ENCODE results near the gene ZC3H12A.

The ZC3H12A gene

GRCh38 chr1:37476460-37477197, 2.2 kb downstream of the ZC3H12A start (continued):
- TF ChIP-seq ZNF488 (tag by site-specific recombination; IDR thresholded peaks at IDR 0.05) (no peak), ZNF239 (tag by site-specific recombination; IDR thresholded peaks at IDR 0.05) (no peak), ZNF214 (tag by site-specific recombination; IDR thresholded peaks at IDR 0.05; ENCODE audit: borderline replicate concordance) (no peak), HIC1 (tag by site-specific recombination; IDR thresholded peaks at IDR 0.05) (peak; percentile 79), ZBTB7A (tag by site-specific recombination; IDR thresholded peaks at IDR 0.05; ENCODE audit: low read depth) (no peak), FEZF1 (tag by site-specific recombination; IDR thresholded peaks at IDR 0.05) (no peak), BCL6B (tag by site-specific recombination; IDR thresholded peaks at IDR 0.05) (no peak), ZNF354C (tag by site-specific recombination; IDR thresholded peaks at IDR 0.05; ENCODE audit: borderline replicate concordance, low read depth) (no peak), SCRT2 (tag by site-specific recombination; IDR thresholded peaks at IDR 0.05) (no peak), ZNF664 (tag by site-specific recombination; IDR thresholded peaks at IDR 0.05) (no peak), ZBTB21 (tag by site-specific recombination; IDR thresholded peaks at IDR 0.05) (no peak; the same call in 1 of the 2 replicates), ZNF280C (tag by site-specific recombination; IDR thresholded peaks at IDR 0.05) (no peak), ZEB2 (tag by site-specific recombination; IDR thresholded peaks at IDR 0.05) (no peak), SP2 (tag by site-specific recombination; IDR thresholded peaks at IDR 0.05) (peak; percentile 15), ZNF37A (tag by site-specific recombination; IDR thresholded peaks at IDR 0.05) (no peak), ZFP37 (tag by site-specific recombination; IDR thresholded peaks at IDR 0.05) (0 out of 2 replicates have a peak, but pooled peaks have one; percentile 29), ZNF704 (tag by site-specific recombination; IDR thresholded peaks at IDR 0.05) (no peak), ZNF404 (tag by site-specific recombination; IDR thresholded peaks at IDR 0.05) (no peak), ZNF366 (tag by site-specific recombination; conservative IDR thresholded peaks at IDR 0.05) (peak; percentile 89), KLF9 (tag by site-specific recombination; IDR thresholded peaks at IDR 0.05; ENCODE audit: low read depth) (no peak; the same call in 1 of the 2 replicates), ZNF335 (tag by site-specific recombination; conservative IDR thresholded peaks at IDR 0.05) (peak; percentile 45; the same call in 1 of the 2 replicates), ZNF677 (tag by site-specific recombination; IDR thresholded peaks at IDR 0.05) (no peak), ZNF394 (tag by site-specific recombination; IDR thresholded peaks at IDR 0.05; ENCODE audit: borderline replicate concordance) (no peak; the same call in 1 of the 2 replicates), MYNN (tag by site-specific recombination; IDR thresholded peaks at IDR 0.05; ENCODE audit: borderline replicate concordance) (no peak), ZBTB10 (tag by site-specific recombination; IDR thresholded peaks at IDR 0.05) (no peak), ZNF16 (tag by site-specific recombination; IDR thresholded peaks at IDR 0.05; ENCODE audit: low read depth) (no peak), ZNF169 (tag by site-specific recombination; IDR thresholded peaks at IDR 0.05) (no peak), YY2 (tag by site-specific recombination; IDR thresholded peaks at IDR 0.05) (no peak), ZNF23 (tag by site-specific recombination; IDR thresholded peaks at IDR 0.05; ENCODE audit: borderline replicate concordance) (no peak), TRIM28 (IDR thresholded peaks at IDR 0.05; ENCODE audit: borderline replicate concordance, low read length) (no peak)
